Liver (tissue), 9 donors: ENCODE measurements around the gene UGT1A10. TPM values are rescaled to one million over a fixed set of nuclear protein-coding genes. Genes with fewer than 3 reads are reported as not detected.

Source experiments
- DNase-seq: peaks from one replicate; pipeline ENCODE4 v3.0.0-alpha.2; 2017; ENCODE audit warnings: low spot score
- H3K27ac ChIP-seq, 2 donors: one replicate each; pipeline ENCODE4 v1.7.0; 2013; ENCODE audit warnings: inconsistent platforms in 2 of 2, low read length in 2 of 2, control low read depth in 1 of 2, low read depth in 1 of 2, mild to moderate bottlenecking in 1 of 2
- H3K27me3 ChIP-seq, 4 donors: one replicate each; pipeline versions ENCODE4 v1.6.1 to v1.7.0; 2013; ENCODE audit warnings: low read length in 3 of 4, inconsistent platforms in 1 of 4, mild to moderate bottlenecking in 1 of 4, moderate library complexity in 1 of 4; ENCODE audit not compliant: control insufficient read depth in 4 of 4, insufficient read depth in 4 of 4
- H3K36me3 ChIP-seq, 4 donors: one replicate each; pipeline versions ENCODE4 v1.6.1 to v1.7.0; 2013; ENCODE audit warnings: low read length in 3 of 4, mild to moderate bottlenecking in 3 of 4, low read depth in 1 of 4, moderate library complexity in 1 of 4; ENCODE audit not compliant: control insufficient read depth in 4 of 4, insufficient read depth in 3 of 4
- H3K4me1 ChIP-seq, 4 donors: one replicate each; pipeline versions ENCODE4 v1.6.1 to v1.7.0; 2013; ENCODE audit warnings: low read length in 3 of 4, mild to moderate bottlenecking in 3 of 4, moderate library complexity in 1 of 4; ENCODE audit not compliant: control insufficient read depth in 4 of 4, insufficient read depth in 4 of 4
- H3K4me3 ChIP-seq, 3 donors: one replicate each; pipeline versions ENCODE4 v1.6.1 to v1.7.0; 2013; ENCODE audit warnings: low read length in 3 of 3, control low read depth in 1 of 3, low read depth in 1 of 3, mild to moderate bottlenecking in 1 of 3
- H3K9ac ChIP-seq, 2 donors: one replicate each; pipeline ENCODE4 v1.7.0; 2013; ENCODE audit warnings: low read length in 2 of 2, mild to moderate bottlenecking in 2 of 2, moderate library complexity in 2 of 2, control low read depth in 1 of 2, low read depth in 1 of 2
- H3K9me3 ChIP-seq, 4 donors: one replicate each; pipeline versions ENCODE4 v1.6.1 to v1.7.0; 2013; ENCODE audit warnings: low read length in 3 of 4; ENCODE audit not compliant: control insufficient read depth in 4 of 4
- EGR1 ChIP-seq, 2 donors: IDR thresholded peaks; 2 replicates each; pipeline ENCODE4 v1.6.1; 2016 to 2018; ENCODE audit warnings: antibody characterized with exemption in 2 of 2, low read depth in 2 of 2
- FOXA1 ChIP-seq: IDR thresholded peaks from 2 replicates; pipeline ENCODE4 v1.6.1; 2016; ENCODE audit warnings: antibody characterized with exemption
- FOXA2 ChIP-seq: IDR thresholded peaks from 2 replicates; pipeline ENCODE4 v1.6.1; 2016; ENCODE audit warnings: antibody characterized with exemption
- GABPA ChIP-seq, 2 donors: IDR thresholded peaks in 1 of 2; conservative IDR thresholded peaks in 1 of 2; 2 replicates each; pipeline ENCODE4 v1.6.1; 2016; ENCODE audit warnings: antibody characterized with exemption in 2 of 2, mild to moderate bottlenecking in 1 of 2, moderate library complexity in 1 of 2
- HNF4A ChIP-seq, 2 donors: conservative IDR thresholded peaks; 2 replicates each; pipeline ENCODE4 v1.6.1; 2016; ENCODE audit warnings: antibody characterized with exemption in 2 of 2, mild to moderate bottlenecking in 2 of 2
- HNF4G ChIP-seq: IDR thresholded peaks from 2 replicates; pipeline ENCODE4 v1.6.1; 2016; ENCODE audit warnings: antibody characterized with exemption
- JUND ChIP-seq, 2 donors: IDR thresholded peaks; 2 replicates each; pipeline ENCODE4 v1.6.1; 2016; ENCODE audit warnings: antibody characterized with exemption in 2 of 2
- MAX ChIP-seq: IDR thresholded peaks from 2 replicates; pipeline ENCODE4 v1.6.1; 2016; ENCODE audit warnings: antibody characterized with exemption
- NR2F2 ChIP-seq: IDR thresholded peaks from 2 replicates; pipeline ENCODE4 v1.6.1; 2016; ENCODE audit warnings: antibody characterized with exemption
- RAD21 ChIP-seq, 2 donors: IDR thresholded peaks; 2 replicates each; pipeline ENCODE4 v1.6.1; 2016; ENCODE audit warnings: antibody characterized with exemption in 2 of 2, mild to moderate bottlenecking in 2 of 2
- REST ChIP-seq: IDR thresholded peaks from 2 replicates; pipeline ENCODE4 v1.6.1; 2016; ENCODE audit warnings: antibody characterized with exemption, mild to moderate bottlenecking
- RXRA ChIP-seq, 2 donors: IDR thresholded peaks; 2 replicates each; pipeline ENCODE4 v1.6.1; 2017 to 2018; ENCODE audit warnings: antibody characterized with exemption in 2 of 2, mild to moderate bottlenecking in 1 of 2
- SP1 ChIP-seq: IDR thresholded peaks from 2 replicates; pipeline ENCODE4 v1.6.1; 2018; ENCODE audit warnings: antibody characterized with exemption, mild to moderate bottlenecking
- TAF1 ChIP-seq: conservative IDR thresholded peaks from 2 replicates; pipeline ENCODE4 v1.6.1; 2016; ENCODE audit warnings: antibody characterized with exemption, mild to moderate bottlenecking
- YY1 ChIP-seq: IDR thresholded peaks from 2 replicates; pipeline ENCODE4 v1.6.1; 2016; ENCODE audit warnings: antibody characterized with exemption, mild to moderate bottlenecking
- WGBS: extraction: QIAGEN DNeasy Blood & Tissue Kit; methylation state at CpG from one replicate; pipeline ENCODE4 v1.1.7; 2013; 5-methylcytosine and 5-hydroxymethylcytosine counted together
- polyA plus RNA-seq, 2 donors: library from polyadenylated mRNA; stranded (reverse) in 1 of 2; unstranded in 1 of 2; fragments of 200-250 nt in 1 of 2; fragments of >200 nt in 1 of 2; fragmentation: Nextera tagmentation in 1 of 2; extraction: Ambion mirVana in 1 of 2; gene quantifications; one replicate each; pipeline versions ENCODE4 v1.2.1 to v1.2.3, GENCODE V29; 2013 to 2015
- total RNA-seq, 2 donors: library from RNA; depleted of rRNA; stranded (reverse); fragments of >200 nt; gene quantifications; one replicate each; pipeline ENCODE4 v1.2.3, GENCODE V29; 2014
- TF ChIP-seq, protein P1 (sequence below): IDR thresholded peaks from 2 replicates; pipeline ENCODE4 v1.6.1; 2016; ENCODE audit warnings: antibody characterized with exemption
- TF ChIP-seq, protein P2 (sequence below): fragments of 150-350 bp; IDR thresholded peaks from 2 replicates; pipeline ENCODE4 v1.5.1; 2017; ENCODE audit warnings: improper control_type of control experiment, low read depth, low read length; ENCODE audit not compliant: missing input control
- donor health status: healthy.
- donor health status: healthy.
- donor health status: healthy.
- donor health status: healthy.
- donor health status: healthy.

Gene UGT1A10
- total and polyA plus RNA-seq, 4 donors = 0.08 TPM; not detected in 2

- TF ChIP-seq GABPA (IDR thresholded peaks at IDR 0.05 in 1 of 2, conservative IDR thresholded peaks at IDR 0.05 in 1 of 2) = no peak
- no peak for TF ChIP-seq EGR1 (IDR thresholded peaks at IDR 0.05; ENCODE audit: low read depth in 2 of 2)
- TF ChIP-seq, protein P1, sequence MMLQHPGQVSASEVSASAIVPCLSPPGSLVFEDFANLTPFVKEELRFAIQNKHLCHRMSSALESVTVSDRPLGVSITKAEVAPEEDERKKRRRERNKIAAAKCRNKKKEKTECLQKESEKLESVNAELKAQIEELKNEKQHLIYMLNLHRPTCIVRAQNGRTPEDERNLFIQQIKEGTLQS = no peak
- no peak for TF ChIP-seq JUND (IDR thresholded peaks at IDR 0.05)
- TF ChIP-seq YY1 = no peak
- TF ChIP-seq NR2F2 = no peak
- no peak for TF ChIP-seq MAX
- no peak for TF ChIP-seq REST
- no peak for TF ChIP-seq RXRA (IDR thresholded peaks at IDR 0.05)
- no peak for TF ChIP-seq SP1
- TF ChIP-seq TAF1 = no peak
- TF ChIP-seq, protein P2, sequence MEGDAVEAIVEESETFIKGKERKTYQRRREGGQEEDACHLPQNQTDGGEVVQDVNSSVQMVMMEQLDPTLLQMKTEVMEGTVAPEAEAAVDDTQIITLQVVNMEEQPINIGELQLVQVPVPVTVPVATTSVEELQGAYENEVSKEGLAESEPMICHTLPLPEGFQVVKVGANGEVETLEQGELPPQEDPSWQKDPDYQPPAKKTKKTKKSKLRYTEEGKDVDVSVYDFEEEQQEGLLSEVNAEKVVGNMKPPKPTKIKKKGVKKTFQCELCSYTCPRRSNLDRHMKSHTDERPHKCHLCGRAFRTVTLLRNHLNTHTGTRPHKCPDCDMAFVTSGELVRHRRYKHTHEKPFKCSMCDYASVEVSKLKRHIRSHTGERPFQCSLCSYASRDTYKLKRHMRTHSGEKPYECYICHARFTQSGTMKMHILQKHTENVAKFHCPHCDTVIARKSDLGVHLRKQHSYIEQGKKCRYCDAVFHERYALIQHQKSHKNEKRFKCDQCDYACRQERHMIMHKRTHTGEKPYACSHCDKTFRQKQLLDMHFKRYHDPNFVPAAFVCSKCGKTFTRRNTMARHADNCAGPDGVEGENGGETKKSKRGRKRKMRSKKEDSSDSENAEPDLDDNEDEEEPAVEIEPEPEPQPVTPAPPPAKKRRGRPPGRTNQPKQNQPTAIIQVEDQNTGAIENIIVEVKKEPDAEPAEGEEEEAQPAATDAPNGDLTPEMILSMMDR = no peak
- TF ChIP-seq FOXA2 = no peak
- TF ChIP-seq HNF4G = no peak
- no peak for TF ChIP-seq FOXA1
- no peak for TF ChIP-seq HNF4A (conservative IDR thresholded peaks at IDR 0.05)
- no peak for TF ChIP-seq RAD21 (IDR thresholded peaks at IDR 0.05)
- Histone ChIP-seq H3K4me1 (no peaks in the 10 kb centered on the region), H3K36me3 (no peaks in the 10 kb centered on the region), H3K27me3 (no peaks in the 10 kb centered on the region), H3K27ac (no peak overlapping the region), H3K9ac (no peak overlapping the region), H3K4me3 (no peak overlapping the region), H3K9me3 (peaks cover 0 to 2% (median 0%) of the 10 kb centered on the region in 4 donors)
- WGBS = 93% methylated on average over 4 of the region's 4 CpGs
- no peak for DNase-seq
Measured at GRCh38 chr2:233779722-233780121, 143.5 kb downstream of the UGT1A10 start.

DNA sequence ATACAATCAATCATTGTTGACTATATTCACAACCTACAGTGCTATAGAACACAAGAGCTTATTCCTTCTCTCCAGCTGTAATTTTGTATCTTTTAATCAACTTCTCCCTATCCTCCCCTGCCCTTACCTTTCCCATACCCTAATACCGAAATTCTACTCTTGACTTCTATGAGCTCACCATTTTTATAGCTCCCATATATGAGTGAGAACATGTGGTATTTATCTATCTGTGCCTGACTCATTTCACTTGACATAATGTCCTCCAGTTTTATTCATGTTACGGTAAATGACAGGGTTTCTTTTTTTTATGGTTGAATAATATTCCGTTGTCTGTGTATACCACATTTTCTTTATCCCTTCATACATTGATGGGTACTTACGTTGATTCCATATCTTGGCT, 144.5 kb downstream of the UGT1A10 start:
- DNase-seq = no peak
- TF ChIP-seq TAF1 (no peak), JUND (IDR thresholded peaks at IDR 0.05) (no peak)
- H3K4me1 ChIP-seq = no peaks in the 10 kb centered on the region
- peaks cover 0 to 2% (median 0%) of the 10 kb centered on the region in 4 donors for H3K9me3 ChIP-seq
- 89% methylated on average over 4 of the region's 4 CpGs for WGBS
- no peaks in the 10 kb centered on the region for H3K36me3 ChIP-seq
- H3K4me3 ChIP-seq = no peak overlapping the region
- no peak overlapping the region for H3K27ac ChIP-seq
- H3K27me3 ChIP-seq = no peaks in the 10 kb centered on the region
- no peak overlapping the region for H3K9ac ChIP-seq
